OCI-LY7 (cell line): Measurements from ENCODE around the gene KCNK1. TPM values are rescaled to one million over a fixed set of nuclear protein-coding genes. Genes with fewer than 3 reads are reported as not detected.

Source experiments
- BruUV-seq: library from RNA; stranded (reverse); fragments of 400-500 nt; replicated peaks from 2 replicates; lab custom pipeline; 2021; lab: Mats Ljungman, UMichigan
- CTCF ChIA-PET: fragments of 300-600 bp; sonication (Branson Sonifier 250); formaldehyde crosslinking; loops from one replicate; lab custom pipeline; 2022; ENCODE audit warnings: antibody characterized with exemption; ENCODE audit not compliant: unreplicated experiment; lab: Charles Lee
- POLR2A ChIA-PET: fragments of 300-600 bp; sonication (Branson Sonifier 250); formaldehyde crosslinking; loops from one replicate; lab custom pipeline; 2022; ENCODE audit warnings: antibody characterized with exemption; lab: Charles Lee
- DNase-seq: peaks from one replicate; pipeline ENCODE4 v3.0.0-alpha.2; 2015; ENCODE audit warnings: low spot score
- H2AFZ ChIP-seq: fragments of 200-600 bp; sonication (generic), shearing (Covaris generic); 2 replicates; pipeline ENCODE4 v1.6.1; 2014; ENCODE audit warnings: mild to moderate bottlenecking, antibody characterized with exemption, low read length, moderate library complexity
- H3K27ac ChIP-seq: fragments of 200-600 bp; sonication (generic); 2 replicates; pipeline ENCODE4 v1.5.1; 2014; ENCODE audit warnings: mixed run types, low read depth, mild to moderate bottlenecking, moderate library complexity, low read length, inconsistent platforms; ENCODE audit not compliant: poor library complexity, severe bottlenecking
- H3K36me3 ChIP-seq: fragments of 200-600 bp; sonication (generic); 2 replicates; pipeline ENCODE4 v1.6.1; 2014; ENCODE audit warnings: mild to moderate bottlenecking, antibody characterized with exemption, low read length, moderate library complexity, mixed read lengths; ENCODE audit not compliant: insufficient read depth
- H3K4me1 ChIP-seq: fragments of 200-600 bp; sonication (generic); 2 replicates; pipeline ENCODE4 v1.5.1; 2014; ENCODE audit warnings: mild to moderate bottlenecking, low read length; ENCODE audit not compliant: insufficient read depth, poor library complexity, severe bottlenecking
- H3K4me2 ChIP-seq: fragments of 200-600 bp; sonication (generic); 2 replicates; pipeline ENCODE4 v1.6.1; 2014; ENCODE audit warnings: mild to moderate bottlenecking, low read length
- H3K4me3 ChIP-seq: fragments of 200-600 bp; sonication (generic); 2 replicates; pipeline ENCODE4 v1.5.1; 2014; ENCODE audit warnings: mild to moderate bottlenecking, low read depth, low read length; ENCODE audit not compliant: poor library complexity, severe bottlenecking
- H3K79me2 ChIP-seq: fragments of 200-600 bp; sonication (generic); 2 replicates; pipeline ENCODE4 v1.6.1; 2016; ENCODE audit warnings: low read depth, mild to moderate bottlenecking, low read length, moderate library complexity, mixed read lengths; ENCODE audit not compliant: insufficient read depth
- H3K9me2 ChIP-seq: fragments of 200-600 bp; sonication (generic); 2 replicates; pipeline ENCODE4 v1.6.1; 2016; ENCODE audit warnings: mild to moderate bottlenecking, low read length, mixed read lengths; ENCODE audit not compliant: insufficient read depth
- H3K9me3 ChIP-seq: fragments of 200-600 bp; sonication (generic); 2 replicates; pipeline ENCODE4 v1.6.1; 2014; ENCODE audit warnings: mild to moderate bottlenecking, mixed run types, low read length, mixed read lengths
- H4K20me1 ChIP-seq: fragments of 200-600 bp; sonication (generic); 2 replicates; pipeline ENCODE4 v1.6.1; 2014; ENCODE audit warnings: mild to moderate bottlenecking, antibody characterized with exemption, low read length, moderate library complexity, mixed read lengths; ENCODE audit not compliant: insufficient read depth
- EZH2phosphoT487 ChIP-seq: fragments of 200-600 bp; sonication (generic); IDR thresholded peaks from 2 replicates; pipeline ENCODE4 v1.6.1; 2018; ENCODE audit warnings: low read depth, borderline replicate concordance, mild to moderate bottlenecking, mixed run types, antibody characterized with exemption, low read length, moderate library complexity, mixed read lengths
- intact Hi-C: fragments of 100-400 bp; cut with micrococcal nuclease; formaldehyde crosslinking; loops from one replicate; pipeline ENCODE4 v1.10.0; 2022; ENCODE audit not compliant: unreplicated experiment
- total RNA-seq, 2 experiments: library from RNA; depleted of rRNA in 1 of 2; stranded (reverse); fragments of >200 nt in 1 of 2; shearing (Covaris generic) in 1 of 2; gene quantifications; 2 replicates each; pipeline ENCODE4 v1.2.3, GENCODE V29; 2014 to 2022
- TF ChIP-seq, protein P1 (sequence below): fragments of 200-600 bp; sonication (generic); conservative IDR thresholded peaks from 2 replicates; pipeline ENCODE4 v1.5.1; 2014; ENCODE audit warnings: mild to moderate bottlenecking, antibody characterized with exemption, low read length, moderate library complexity, mixed read lengths

Gene KCNK1
- total RNA-seq, 2 experiments from 2014 or later: not detected

- no peaks in the 10 kb centered on the region for H3K9me2 ChIP-seq
- CTCF ChIA-PET: no interaction called here
Measured at GRCh38 chr1:233714631-233715217, 100.8 kb downstream of the KCNK1 start.

DNA sequence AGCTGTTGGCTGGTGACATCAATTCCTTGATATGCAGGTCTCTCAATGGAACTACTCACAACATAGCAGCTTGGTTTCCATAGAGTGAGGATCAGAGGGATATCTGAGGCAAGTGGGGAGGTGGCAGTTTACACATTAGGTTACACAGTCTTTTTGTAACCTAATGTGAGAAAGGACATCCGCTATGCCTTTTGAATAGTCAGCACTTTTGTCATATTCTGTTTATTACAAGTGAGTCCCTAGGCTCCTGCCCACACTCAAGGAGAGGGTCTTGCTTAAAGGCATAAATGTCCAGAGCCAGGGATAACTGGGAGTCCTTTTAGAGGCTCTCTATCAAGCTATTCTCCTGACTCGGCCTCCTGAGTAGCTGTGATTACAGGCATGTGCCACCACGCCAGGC is 104.2 kb downstream of the KCNK1 start:
- Histone ChIP-seq H3K9me2 (no peaks in the 10 kb centered on the region), H3K36me3 (no peaks in the 10 kb centered on the region), H3K27ac (no peak overlapping the region), H3K4me3 (no peak overlapping the region), H3K79me2 (no peaks in the 10 kb centered on the region), H2AFZ (no peak overlapping the region), H3K9me3 (no peaks in the 10 kb centered on the region), H3K4me2 (no peak overlapping the region), H4K20me1 (no peaks in the 10 kb centered on the region), H3K4me1 (no peaks in the 10 kb centered on the region)
- BruUV-seq: no TSS peak
- CTCF ChIA-PET: no interaction called here
- intact Hi-C loops: no loop called here
- TF ChIP-seq, protein P1, sequence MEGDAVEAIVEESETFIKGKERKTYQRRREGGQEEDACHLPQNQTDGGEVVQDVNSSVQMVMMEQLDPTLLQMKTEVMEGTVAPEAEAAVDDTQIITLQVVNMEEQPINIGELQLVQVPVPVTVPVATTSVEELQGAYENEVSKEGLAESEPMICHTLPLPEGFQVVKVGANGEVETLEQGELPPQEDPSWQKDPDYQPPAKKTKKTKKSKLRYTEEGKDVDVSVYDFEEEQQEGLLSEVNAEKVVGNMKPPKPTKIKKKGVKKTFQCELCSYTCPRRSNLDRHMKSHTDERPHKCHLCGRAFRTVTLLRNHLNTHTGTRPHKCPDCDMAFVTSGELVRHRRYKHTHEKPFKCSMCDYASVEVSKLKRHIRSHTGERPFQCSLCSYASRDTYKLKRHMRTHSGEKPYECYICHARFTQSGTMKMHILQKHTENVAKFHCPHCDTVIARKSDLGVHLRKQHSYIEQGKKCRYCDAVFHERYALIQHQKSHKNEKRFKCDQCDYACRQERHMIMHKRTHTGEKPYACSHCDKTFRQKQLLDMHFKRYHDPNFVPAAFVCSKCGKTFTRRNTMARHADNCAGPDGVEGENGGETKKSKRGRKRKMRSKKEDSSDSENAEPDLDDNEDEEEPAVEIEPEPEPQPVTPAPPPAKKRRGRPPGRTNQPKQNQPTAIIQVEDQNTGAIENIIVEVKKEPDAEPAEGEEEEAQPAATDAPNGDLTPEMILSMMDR: no peak
- TF ChIP-seq EZH2phosphoT487: no peak
- POLR2A ChIA-PET: no interaction called here
- DNase-seq: no peak

More at GRCh38 chr1:233714631-233715217, 100.8 kb downstream of the KCNK1 start:
- POLR2A ChIA-PET: interaction anchor here (1.3 kb wide), 1 partner anchor 9 kb away, joined by 3 read pairs; no protein-coding TSS in a partner anchor
- Histone ChIP-seq H4K20me1 (no peaks in the 10 kb centered on the region), H3K4me1 (no peaks in the 10 kb centered on the region), H3K9me3 (no peaks in the 10 kb centered on the region), H3K4me3 (no peak overlapping the region), H3K36me3 (no peaks in the 10 kb centered on the region), H2AFZ (no peak overlapping the region), H3K79me2 (no peaks in the 10 kb centered on the region), H3K4me2 (no peak overlapping the region), H3K27ac (no peak overlapping the region)
- no peak for TF ChIP-seq EZH2phosphoT487
- TF ChIP-seq, protein P1: no peak
- intact Hi-C loops: no loop called here
- BruUV-seq: no TSS peak
- DNase-seq: no peak

DNA sequence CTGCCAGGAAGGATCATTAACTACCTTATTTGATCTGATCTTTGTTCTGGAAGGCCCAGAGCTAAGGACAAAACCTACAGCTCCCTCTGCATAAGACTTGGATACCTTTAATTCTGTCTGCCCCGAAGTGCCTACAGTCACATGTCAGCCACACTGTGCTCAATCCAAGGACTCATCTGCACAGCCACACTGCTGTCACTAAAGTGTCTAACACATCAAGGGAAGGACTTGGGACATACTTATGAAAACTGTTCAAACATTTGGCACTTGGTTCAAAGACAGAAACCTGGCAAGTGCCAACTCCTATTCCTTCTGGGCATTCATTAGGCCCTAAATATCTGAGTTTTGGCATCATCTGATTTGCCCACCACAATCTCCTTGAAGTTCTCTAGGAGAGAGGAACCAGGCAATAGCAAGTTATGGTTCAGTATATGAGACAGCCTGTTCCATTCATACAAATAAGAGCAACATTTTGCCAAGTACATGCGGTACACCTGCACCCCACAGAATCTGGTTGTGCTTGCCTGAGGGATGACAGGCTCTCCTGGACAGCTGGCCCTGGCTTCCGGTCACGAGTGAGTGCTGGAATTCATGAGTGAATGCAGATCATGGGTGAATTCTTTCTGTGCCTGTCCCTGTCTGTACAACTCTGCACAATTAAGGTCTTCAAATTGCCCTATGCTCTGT is 105.9 kb downstream of the KCNK1 start:
- Histone ChIP-seq H3K9me2 (no peaks in the 10 kb centered on the region), H3K79me2 (no peaks in the 10 kb centered on the region), H3K4me1 (no peaks in the 10 kb centered on the region), H3K9me3 (no peaks in the 10 kb centered on the region), H3K27ac (no peak overlapping the region), H4K20me1 (no peaks in the 10 kb centered on the region), H3K4me3 (no peak overlapping the region), H3K36me3 (no peaks in the 10 kb centered on the region), H3K4me2 (no peak overlapping the region), H2AFZ (no peak overlapping the region)
- DNase-seq: no peak
- intact Hi-C loops: no loop called here
- BruUV-seq: no TSS peak
- ChIA-PET CTCF (no interaction called here), POLR2A (no interaction called here)
- TF ChIP-seq EZH2phosphoT487: no peak
- TF ChIP-seq, protein P1: no peak
